ENCODE results near the gene SLC10A7.

SLC10A7 gene

DNA sequence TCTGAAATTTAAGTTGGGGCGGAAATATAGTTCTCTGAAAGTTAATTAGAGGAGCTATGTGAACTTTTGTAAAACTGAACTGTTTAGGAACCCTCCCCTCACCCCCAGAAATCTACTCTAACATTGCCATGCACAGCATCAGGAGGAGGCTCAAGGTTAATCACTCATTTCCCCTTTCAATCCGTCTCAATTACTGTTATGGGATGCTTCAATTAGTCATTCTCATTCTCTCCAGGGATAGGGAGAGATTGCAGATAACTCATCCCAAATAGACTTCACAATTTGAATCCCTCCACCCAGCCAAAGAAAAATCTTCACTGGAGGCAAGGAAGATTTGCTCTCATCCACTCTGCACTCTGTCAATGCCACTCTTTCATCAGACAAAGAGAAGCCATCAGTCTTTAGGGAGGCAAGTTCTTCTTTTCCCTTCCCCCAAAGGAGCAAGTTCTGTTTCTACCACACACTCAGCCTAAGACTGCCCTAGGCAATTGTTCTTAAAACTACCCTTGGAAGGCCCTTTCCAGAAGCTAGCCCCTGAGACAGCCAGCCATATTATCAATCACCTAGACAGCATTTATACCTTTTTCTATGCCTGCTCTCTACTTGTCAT, 140.4 kb downstream of the SLC10A7 start:
- Histone ChIP-seq H3K27ac (ENCODE audit: low read length) (no peak overlapping the region), H3K9me3 (ENCODE audit: insufficient read depth, low read length) (no peaks in the 10 kb centered on the region), H3K27me3 (ENCODE audit: low read depth, low read length) (no peaks in the 10 kb centered on the region), H3K4me3 (ENCODE audit: low read length) (no peak overlapping the region), H3K4me2 (ENCODE audit: low read length) (peak overlapping the region; percentile 38), H3K9ac (ENCODE audit: low read length) (no peak overlapping the region), H3K79me2 (ENCODE audit: low read length) (no peaks in the 10 kb centered on the region), H3K36me3 (replicated peaks; ENCODE audit: low read depth, low read length) (no peaks in the 10 kb centered on the region), H3K4me1 (ENCODE audit: low read length) (peaks cover 12% of the 10 kb centered on the region), H2AFZ (ENCODE audit: low read depth, low read length) (no peak overlapping the region), H4K20me1 (ENCODE audit: insufficient read depth, low read length) (no peaks in the 10 kb centered on the region)
- no peak for TF ChIP-seq EZH2phosphoT487 (IDR thresholded peaks at IDR 0.05; ENCODE audit: low read depth)
- TF ChIP-seq, protein P1, sequence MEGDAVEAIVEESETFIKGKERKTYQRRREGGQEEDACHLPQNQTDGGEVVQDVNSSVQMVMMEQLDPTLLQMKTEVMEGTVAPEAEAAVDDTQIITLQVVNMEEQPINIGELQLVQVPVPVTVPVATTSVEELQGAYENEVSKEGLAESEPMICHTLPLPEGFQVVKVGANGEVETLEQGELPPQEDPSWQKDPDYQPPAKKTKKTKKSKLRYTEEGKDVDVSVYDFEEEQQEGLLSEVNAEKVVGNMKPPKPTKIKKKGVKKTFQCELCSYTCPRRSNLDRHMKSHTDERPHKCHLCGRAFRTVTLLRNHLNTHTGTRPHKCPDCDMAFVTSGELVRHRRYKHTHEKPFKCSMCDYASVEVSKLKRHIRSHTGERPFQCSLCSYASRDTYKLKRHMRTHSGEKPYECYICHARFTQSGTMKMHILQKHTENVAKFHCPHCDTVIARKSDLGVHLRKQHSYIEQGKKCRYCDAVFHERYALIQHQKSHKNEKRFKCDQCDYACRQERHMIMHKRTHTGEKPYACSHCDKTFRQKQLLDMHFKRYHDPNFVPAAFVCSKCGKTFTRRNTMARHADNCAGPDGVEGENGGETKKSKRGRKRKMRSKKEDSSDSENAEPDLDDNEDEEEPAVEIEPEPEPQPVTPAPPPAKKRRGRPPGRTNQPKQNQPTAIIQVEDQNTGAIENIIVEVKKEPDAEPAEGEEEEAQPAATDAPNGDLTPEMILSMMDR (IDR thresholded peaks at IDR 0.05; ENCODE audit: low read depth, low read length), result no peak

DNA sequence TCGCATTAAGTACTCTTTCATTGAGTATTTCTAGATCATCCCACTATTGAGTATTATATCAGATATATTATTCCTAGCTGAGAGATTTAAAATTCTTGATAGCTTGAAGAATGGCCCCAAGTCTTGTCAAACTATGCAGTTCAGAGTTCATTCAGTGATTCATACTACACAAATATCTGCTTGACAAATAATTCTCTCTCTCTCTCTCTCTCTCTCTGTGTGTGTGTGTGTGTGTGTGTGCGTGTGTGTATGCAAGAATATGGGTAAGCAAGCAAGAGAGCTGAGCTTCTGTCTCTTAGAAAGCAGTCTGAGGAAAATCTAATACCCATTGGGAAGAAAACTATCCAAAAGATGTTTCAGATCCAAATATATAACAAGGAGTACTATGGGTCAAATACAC, 142.0 kb downstream of the SLC10A7 start:
- Histone ChIP-seq H3K4me2 (ENCODE audit: low read length) (no peak overlapping the region), H2AFZ (ENCODE audit: low read depth, low read length) (no peak overlapping the region), H3K9ac (ENCODE audit: low read length) (no peak overlapping the region), H3K27ac (ENCODE audit: low read length) (no peak overlapping the region), H3K4me3 (ENCODE audit: low read length) (no peak overlapping the region), H3K4me1 (ENCODE audit: low read length) (peaks cover 12% of the 10 kb centered on the region), H4K20me1 (ENCODE audit: insufficient read depth, low read length) (no peaks in the 10 kb centered on the region), H3K27me3 (ENCODE audit: low read depth, low read length) (no peaks in the 10 kb centered on the region), H3K9me3 (ENCODE audit: insufficient read depth, low read length) (no peaks in the 10 kb centered on the region), H3K79me2 (ENCODE audit: low read length) (no peaks in the 10 kb centered on the region), H3K36me3 (replicated peaks; ENCODE audit: low read depth, low read length) (no peaks in the 10 kb centered on the region)
- TF ChIP-seq, protein P1 (IDR thresholded peaks at IDR 0.05; ENCODE audit: low read depth, low read length), result no peak
- no peak for TF ChIP-seq EZH2phosphoT487 (IDR thresholded peaks at IDR 0.05; ENCODE audit: low read depth)

DNA sequence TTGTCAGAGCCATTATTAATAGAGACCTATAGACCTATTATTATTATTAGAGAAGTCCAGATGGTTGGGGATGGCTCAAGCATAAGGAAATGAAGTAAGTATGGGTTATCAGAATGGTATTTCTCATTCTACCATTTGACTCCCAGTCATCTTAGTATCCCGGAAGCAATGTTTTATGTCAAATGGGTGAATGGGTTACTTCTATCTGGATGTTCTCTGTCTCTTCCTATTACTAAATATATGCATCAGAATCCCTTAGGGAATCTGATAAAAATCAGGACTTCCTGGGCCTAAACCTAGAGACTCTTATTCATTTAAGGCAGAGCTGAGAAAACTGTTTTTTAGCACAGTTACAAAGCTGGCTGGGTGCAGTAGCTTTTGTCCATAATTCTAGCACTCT, 149.9 kb downstream of the SLC10A7 start:
- H3K9ac ChIP-seq (ENCODE audit: low read length), result no peak overlapping the region
- H4K20me1 ChIP-seq (ENCODE audit: insufficient read depth, low read length), result no peaks in the 10 kb centered on the region
- no peak overlapping the region for H2AFZ ChIP-seq (ENCODE audit: low read depth, low read length)
- H3K9me3 ChIP-seq (ENCODE audit: insufficient read depth, low read length), result no peaks in the 10 kb centered on the region
- H3K4me3 ChIP-seq (ENCODE audit: low read length), result no peak overlapping the region
- TF ChIP-seq, protein P1 (IDR thresholded peaks at IDR 0.05; ENCODE audit: low read depth, low read length), result no peak
- no peak for TF ChIP-seq EZH2phosphoT487 (IDR thresholded peaks at IDR 0.05; ENCODE audit: low read depth)
- no peak overlapping the region for H3K4me2 ChIP-seq (ENCODE audit: low read length)
- no peaks in the 10 kb centered on the region for H3K27me3 ChIP-seq (ENCODE audit: low read depth, low read length)
- no peak overlapping the region for H3K27ac ChIP-seq (ENCODE audit: low read length)
- H3K4me1 ChIP-seq (ENCODE audit: low read length), result no peaks in the 10 kb centered on the region
- H3K36me3 ChIP-seq (replicated peaks; ENCODE audit: low read depth, low read length), result no peaks in the 10 kb centered on the region
- no peaks in the 10 kb centered on the region for H3K79me2 ChIP-seq (ENCODE audit: low read length)

DNA sequence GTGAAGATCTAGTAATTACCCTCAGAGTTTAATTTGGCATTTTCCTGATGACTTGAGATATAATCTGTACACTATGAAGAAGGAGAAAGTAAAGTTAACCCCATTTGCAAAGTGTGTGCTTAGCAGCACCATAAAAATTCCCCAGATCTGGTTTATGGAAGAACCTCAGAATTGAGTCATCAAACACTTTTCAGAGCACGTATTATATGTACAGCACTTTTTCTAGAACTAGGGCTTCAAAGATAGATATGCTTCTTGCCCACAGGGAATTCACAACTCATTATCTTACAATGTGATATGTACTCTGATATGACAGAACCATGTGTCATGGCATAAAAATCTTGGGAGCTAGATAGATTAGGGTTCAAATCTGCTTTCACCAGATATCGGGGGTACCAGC, 150.9 kb downstream of the SLC10A7 start:
- Histone ChIP-seq H3K9ac (ENCODE audit: low read length) (no peak overlapping the region), H3K27ac (ENCODE audit: low read length) (no peak overlapping the region), H3K79me2 (ENCODE audit: low read length) (no peaks in the 10 kb centered on the region), H3K9me3 (ENCODE audit: insufficient read depth, low read length) (no peaks in the 10 kb centered on the region), H3K36me3 (replicated peaks; ENCODE audit: low read depth, low read length) (no peaks in the 10 kb centered on the region), H4K20me1 (ENCODE audit: insufficient read depth, low read length) (no peaks in the 10 kb centered on the region), H2AFZ (ENCODE audit: low read depth, low read length) (no peak overlapping the region), H3K27me3 (ENCODE audit: low read depth, low read length) (no peaks in the 10 kb centered on the region), H3K4me2 (ENCODE audit: low read length) (no peak overlapping the region), H3K4me1 (ENCODE audit: low read length) (no peaks in the 10 kb centered on the region), H3K4me3 (ENCODE audit: low read length) (no peak overlapping the region)
- TF ChIP-seq EZH2phosphoT487 (IDR thresholded peaks at IDR 0.05; ENCODE audit: low read depth), result no peak
- TF ChIP-seq, protein P1 (IDR thresholded peaks at IDR 0.05; ENCODE audit: low read depth, low read length), result no peak
